Sigmoid colon (tissue), 7 donors: Measurements from ENCODE around the gene FAM50A. TPM values are rescaled to one million over a fixed set of nuclear protein-coding genes. Genes with fewer than 3 reads are reported as not detected.

ENCODE experiments used
- DNase-seq: peaks from one replicate; pipeline ENCODE4 v3.0.0-alpha.2; 2019
- H3K27ac ChIP-seq, 4 donors: fragments of 200-600 bp; sonication (generic); one replicate each; pipeline ENCODE4 v1.5.1; 2016 to 2019; ENCODE audit warnings: mild to moderate bottlenecking in 1 of 4
- H3K27me3 ChIP-seq, 3 donors: fragments of 200-600 bp; sonication (generic); one replicate each; pipeline ENCODE4 v1.5.1; 2019; ENCODE audit warnings: mild to moderate bottlenecking in 1 of 3
- H3K36me3 ChIP-seq, 4 donors: fragments of 200-600 bp; sonication (generic); one replicate each; pipeline ENCODE4 v1.5.1; 2016 to 2019
- H3K4me1 ChIP-seq, 4 donors: fragments of 200-600 bp; sonication (generic); one replicate each; pipeline ENCODE4 v1.5.1; 2017 to 2019
- H3K4me3 ChIP-seq, 4 donors: fragments of 200-600 bp; sonication (generic); one replicate each; pipeline ENCODE4 v1.5.1; 2017 to 2019; ENCODE audit warnings: mild to moderate bottlenecking in 2 of 4, moderate library complexity in 1 of 4
- H3K9me3 ChIP-seq, 4 donors: fragments of 200-600 bp in 3 of 4; sonication (generic) in 3 of 4; one replicate each; pipeline versions ENCODE4 v1.5.1 to v1.6.1; 2013 to 2019
- CTCF ChIP-seq, 4 experiments: fragments of 450-650 bp in 3 of 4; fragments of 200-600 bp in 1 of 4; IDR thresholded peaks; one replicate each; pipeline ENCODE4 v1.5.1; 2016 to 2019; ENCODE audit warnings: antibody characterized with exemption in 4 of 4, mild to moderate bottlenecking in 3 of 4, moderate library complexity in 2 of 4
- EP300 ChIP-seq, 4 donors: sonication (generic); formaldehyde crosslinking; IDR thresholded peaks; one replicate each; pipeline ENCODE4 v1.6.1; 2017; ENCODE audit warnings: antibody characterized with exemption in 4 of 4
- POLR2A ChIP-seq, 2 donors: fragments of 450-650 bp; IDR thresholded peaks; one replicate each; pipeline ENCODE4 v1.6.1; 2016; ENCODE audit warnings: antibody characterized with exemption in 2 of 2, mild to moderate bottlenecking in 2 of 2, moderate library complexity in 2 of 2
- POLR2AphosphoS5 ChIP-seq, 4 donors: sonication (generic); formaldehyde crosslinking; IDR thresholded peaks; one replicate each; pipeline ENCODE4 v1.6.1; 2017; ENCODE audit warnings: antibody characterized with exemption in 4 of 4
- WGBS, 2 donors: extraction: QIAGEN DNeasy Blood & Tissue Kit; methylation state at CpG; one replicate each; pipeline ENCODE4 v1.1.7; 2013; 5-methylcytosine and 5-hydroxymethylcytosine counted together
- intact Hi-C: fragments of 100-400 bp; cut with DNase I; formaldehyde crosslinking; loops from one replicate; pipeline ENCODE4 v1.15.1; 2023
- polyA plus RNA-seq, 3 donors: library from polyadenylated mRNA; stranded (reverse); fragments of 200-250 nt; gene quantifications; one replicate each; pipeline ENCODE4 v1.2.3, GENCODE V29; 2013
- total RNA-seq, 4 donors: library from RNA; depleted of rRNA; stranded (reverse); fragments of >200 nt; gene quantifications; one replicate each; pipeline ENCODE4 v1.1.0, GENCODE V29; 2016
- donor health status: healthy with polysubstance abuse.
- donor health status: Bipolar disorder and iron deficiency.
- donor health status: healthy.

The FAM50A gene
- total and polyA plus RNA-seq, 7 donors = 40.5 to 85.1 (median 61.9) TPM

DNA sequence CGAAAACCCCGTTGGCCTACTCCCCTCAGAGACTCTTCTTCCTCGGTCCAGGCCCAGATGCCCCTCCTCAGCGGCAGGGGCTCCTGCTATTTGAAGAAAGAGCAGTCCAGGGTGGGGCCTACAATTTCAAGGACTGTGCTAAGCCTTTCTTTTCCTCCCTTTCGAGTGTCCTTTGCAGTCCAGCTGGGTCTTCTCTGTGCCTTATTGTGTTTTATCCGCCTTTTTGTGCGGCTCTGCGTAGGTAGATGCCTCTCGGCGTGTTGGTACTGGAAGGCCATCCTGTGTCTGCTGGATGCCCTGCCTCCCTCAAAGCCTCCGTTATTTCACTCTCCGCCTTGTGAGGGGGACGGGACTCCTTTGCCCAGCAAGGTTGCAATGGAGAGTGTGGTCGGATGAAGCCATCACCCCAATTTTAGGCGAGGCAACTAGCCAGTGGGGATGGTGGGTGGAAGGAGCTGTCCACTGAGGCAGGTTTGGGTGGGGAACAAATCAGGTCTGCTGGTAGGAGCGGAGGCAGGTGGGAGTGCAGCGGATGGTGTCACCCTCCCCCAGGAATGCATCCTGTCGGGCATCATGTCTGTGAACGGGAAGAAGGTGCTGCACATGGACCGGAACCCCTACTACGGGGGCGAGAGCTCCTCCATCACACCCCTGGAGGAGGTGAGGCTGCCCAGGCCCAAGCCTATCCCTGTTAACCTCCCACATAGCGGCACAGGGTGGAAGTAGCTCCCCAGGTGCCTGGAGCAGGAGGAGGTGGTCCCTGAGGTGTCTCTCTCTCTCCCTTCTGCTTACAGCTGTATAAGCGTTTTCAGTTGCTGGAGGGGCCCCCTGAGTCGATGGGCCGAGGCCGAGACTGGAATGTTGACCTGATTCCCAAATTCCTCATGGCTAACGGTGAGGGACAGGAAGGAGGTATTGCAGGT lies 5.7 kb upstream of the FAM50A start:
- TF ChIP-seq EP300 (IDR thresholded peaks at IDR 0.05) (no peak), CTCF (IDR thresholded peaks at IDR 0.05) (no peak), POLR2AphosphoS5 (IDR thresholded peaks at IDR 0.05) (no peak), POLR2A (IDR thresholded peaks at IDR 0.05) (no peak)
- WGBS, 2 donors = 67 to 71% methylated on average over 28 of the region's 28 CpGs
- H3K9me3 ChIP-seq = no peaks in the 10 kb centered on the region
- H3K27me3 ChIP-seq = no peaks in the 10 kb centered on the region
- H3K4me3 ChIP-seq = peak overlapping the region; percentile 48 to 76 (median 70)
- peaks cover 0 to 53% (median 19%) of the 10 kb centered on the region in 4 donors for H3K36me3 ChIP-seq
- peaks cover 0 to 27% (median 13%) of the 10 kb centered on the region in 4 donors for H3K4me1 ChIP-seq
- no peak for DNase-seq
- intact Hi-C loops = loop anchor here (5.0 kb wide), 1 partner anchor 49 kb away; the partner anchor contains the start of gene UBL4A
- peak overlapping the region; percentile 85 to 93 (median 88) for H3K27ac ChIP-seq

GRCh38 chrX:154439841-154440240 lies 4.1 kb upstream of the FAM50A start:
- Histone ChIP-seq H3K36me3 (peaks cover 0 to 39% (median 19%) of the 10 kb centered on the region in 4 donors), H3K27ac (no peak overlapping the region), H3K9me3 (no peaks in the 10 kb centered on the region), H3K4me3 (no peak overlapping the region), H3K27me3 (no peaks in the 10 kb centered on the region), H3K4me1 (peaks cover 0 to 36% (median 23%) of the 10 kb centered on the region in 4 donors)
- TF ChIP-seq POLR2A (IDR thresholded peaks at IDR 0.05) = no peak
- TF ChIP-seq CTCF (IDR thresholded peaks at IDR 0.05) = no peak
- TF ChIP-seq EP300 (IDR thresholded peaks at IDR 0.05) = no peak
- no peak for TF ChIP-seq POLR2AphosphoS5 (IDR thresholded peaks at IDR 0.05)
- intact Hi-C loops = loop anchor here (5.0 kb wide), 1 partner anchor 47 kb away; the partner anchor contains the start of gene UBL4A
- DNase-seq = no peak
- WGBS, 2 donors = 93 to 95% methylated on average over 17 to 18 of the region's 18 CpGs

DNA sequence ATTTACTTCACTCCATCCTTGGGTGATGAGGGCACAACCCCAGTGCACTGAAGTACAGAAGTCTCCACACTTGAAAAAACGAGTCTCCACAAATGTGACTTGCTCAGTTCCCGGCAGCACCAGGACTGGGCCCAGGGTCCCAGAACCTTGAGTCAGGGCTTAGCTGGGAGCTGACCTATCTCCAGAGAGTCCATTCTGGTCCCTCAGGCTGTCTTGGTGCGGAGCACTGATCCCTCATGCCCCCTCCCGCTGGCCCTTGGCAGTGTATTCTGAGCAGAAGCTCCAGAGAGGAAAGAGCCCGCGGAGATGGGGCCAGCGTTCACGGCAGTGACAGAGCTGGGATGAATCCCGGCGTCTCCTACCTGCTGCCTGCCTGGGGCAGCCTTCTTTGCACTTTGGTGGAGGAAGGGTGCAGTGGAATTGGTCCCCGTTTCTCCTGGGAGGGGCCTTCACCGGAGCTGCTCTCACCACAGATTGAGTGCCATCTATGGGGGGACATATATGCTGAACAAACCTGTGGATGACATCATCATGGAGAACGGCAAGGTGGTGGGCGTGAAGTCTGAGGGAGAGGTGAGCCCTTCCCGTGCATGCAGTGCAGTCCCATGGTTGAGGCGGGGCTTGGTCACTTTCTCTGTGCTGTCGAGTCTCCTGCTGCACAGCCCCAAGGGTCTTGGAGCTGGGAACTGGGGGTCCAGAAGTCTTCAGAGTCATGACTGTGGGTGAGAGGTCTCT lies 3.2 kb upstream of the FAM50A start:
- intact Hi-C loops = no loop called here
- TF ChIP-seq POLR2A (IDR thresholded peaks at IDR 0.05) (no peak), EP300 (IDR thresholded peaks at IDR 0.05) (no peak), POLR2AphosphoS5 (IDR thresholded peaks at IDR 0.05) (no peak), CTCF (IDR thresholded peaks at IDR 0.05) (no peak)
- WGBS, 2 donors = 91% methylated on average over 17 of the region's 17 CpGs

GRCh38 chrX:154441564-154441963 lies 2.4 kb upstream of the FAM50A start:
- Histone ChIP-seq H3K9me3 (no peaks in the 10 kb centered on the region), H3K27me3 (no peaks in the 10 kb centered on the region), H3K4me3 (no peak overlapping the region), H3K27ac (no peak overlapping the region), H3K36me3 (peaks cover 0 to 29% (median 19%) of the 10 kb centered on the region in 4 donors), H3K4me1 (peaks cover 0 to 42% (median 35%) of the 10 kb centered on the region in 4 donors)
- DNase-seq = no peak
- WGBS, 2 donors = 90 to 95% methylated on average over 11 of the region's 11 CpGs
- no peak for TF ChIP-seq CTCF (IDR thresholded peaks at IDR 0.05)
- TF ChIP-seq POLR2A (IDR thresholded peaks at IDR 0.05) = no peak
- no peak for TF ChIP-seq POLR2AphosphoS5 (IDR thresholded peaks at IDR 0.05)
- TF ChIP-seq EP300 (IDR thresholded peaks at IDR 0.05) = no peak
- intact Hi-C loops = no loop called here

More for the DNA sequence above, 3.2 kb upstream of the FAM50A start:
- no peaks in the 10 kb centered on the region for H3K27me3 ChIP-seq
- H3K27ac ChIP-seq = no peak overlapping the region
- H3K9me3 ChIP-seq = no peaks in the 10 kb centered on the region
- no peak overlapping the region for H3K4me3 ChIP-seq
- H3K36me3 ChIP-seq = peaks cover 0 to 30% (median 19%) of the 10 kb centered on the region in 4 donors
- no peak for DNase-seq
- H3K4me1 ChIP-seq = peaks cover 0 to 46% (median 31%) of the 10 kb centered on the region in 4 donors
